LHCN-M2 (cell line): ENCODE data around the gene GPR173. TPM values are rescaled to one million over a fixed set of nuclear protein-coding genes. Genes with fewer than 3 reads are reported as not detected.

ENCODE experiments used
- DNase-seq: peaks from one replicate; pipeline ENCODE4 v3.0.0-alpha.2; 2012; ENCODE audit warnings: low read depth
- total RNA-seq: library from RNA; depleted of rRNA; stranded (reverse); fragments of >200 nt; gene quantifications from 2 replicates; pipeline ENCODE4 v1.2.3, GENCODE V29; 2014; rRNA removed

The GPR173 gene
- total RNA-seq, 1 experiment from 2014 or later, result 4.1 TPM

- DNase-seq, result peak; percentile 47
Measured at GRCh38 chrX:53089224-53089842, 40.7 kb downstream of the GPR173 start.

GRCh38 chrX:53089925-53090324 is 41.3 kb downstream of the GPR173 start:
- DNase-seq, result no peak

- no peak for DNase-seq
Measured at GRCh38 chrX:53091354-53091753, 42.8 kb downstream of the GPR173 start.

- DNase-seq, result peak; percentile 68
Measured at GRCh38 chrX:53093177-53093655, 44.6 kb downstream of the GPR173 start.

GRCh38 chrX:53093748-53094581 is 45.4 kb downstream of the GPR173 start, which contains the start of gene KANTR:
Gene KANTR, plus strand, starts transcription at chrX:53094142. Its CDS starts 30,131 bp downstream, at chrX:53124273.
- peak; percentile 93 for DNase-seq

- DNase-seq, result no peak
Measured at GRCh38 chrX:53094582-53094905, 46.0 kb downstream of the GPR173 start.

GRCh38 chrX:53095796-53096195 is 47.2 kb downstream of the GPR173 start:
- DNase-seq, result no peak

GRCh38 chrX:53114864-53115549 is 66.4 kb downstream of the GPR173 start:
- no peak for DNase-seq

- no peak for DNase-seq
Measured at GRCh38 chrX:53115550-53115874, 66.9 kb downstream of the GPR173 start.

- DNase-seq, result no peak
Measured at GRCh38 chrX:53116101-53116500, 67.5 kb downstream of the GPR173 start.

- no peak for DNase-seq
Measured at GRCh38 chrX:53122013-53122412, 73.4 kb downstream of the GPR173 start.

GRCh38 chrX:53125506-53125905 is 76.9 kb downstream of the GPR173 start:
- no peak for DNase-seq

- DNase-seq, result no peak
Measured at GRCh38 chrX:53126377-53126776, 77.8 kb downstream of the GPR173 start.

GRCh38 chrX:53128097-53128749 is 79.6 kb downstream of the GPR173 start:
- DNase-seq, result peak; percentile 10

Other genes starting within 250 kb of the GPR173 start
- gene XAGE5, start 237.5 kb upstream of the GPR173 start, total RNA-seq, result not detected in 2 replicates
- gene XAGE3, start 180.7 kb upstream of the GPR173 start, total RNA-seq, result not detected in 2 replicates
- 36.2 and 40.1 TPM in 2 replicates for gene FAM156B, start 151.5 kb upstream of the GPR173 start, total RNA-seq
- gene FAM156A, start 90.3 kb upstream of the GPR173 start, total RNA-seq, result 25.5 and 34.8 TPM in 2 replicates
- 13.5 and 14.0 TPM in 2 replicates for gene TSPYL2, start 33.6 kb downstream of the GPR173 start, total RNA-seq
- gene KANTR, start 45.4 kb downstream of the GPR173 start, total RNA-seq, result 1.2 and 1.8 TPM in 2 replicates
- gene KDM5C, start 176.4 kb downstream of the GPR173 start, total RNA-seq, result 68.8 and 94.1 TPM in 2 replicates
- gene IQSEC2, start 232.8 kb downstream of the GPR173 start, total RNA-seq, result 17.0 and 18.3 TPM in 2 replicates